ENCODE results near the gene YPEL2. TPM values are rescaled to one million over a fixed set of nuclear protein-coding genes. Genes with fewer than 3 reads are reported as not detected.
"Not testable (repeated sequence)": the region's sequence is repeated elsewhere in the genome, so short reads cannot be mapped to it uniquely, and the experiment has no call there.

The YPEL2 gene
- total and polyA plus RNA-seq, 2 donors (not counting 1 experiment from before 2014, with no cell fraction given): 20.7 to 51.8 TPM

GRCh38 chr17:59310263-59310920, 21.1 kb upstream of the YPEL2 start:
- Histone ChIP-seq H3K36me3 (replicated peaks in 1 of 2; ENCODE audit: control extremely low read depth in 1 of 2, control insufficient read depth in 1 of 2, extremely low read depth in 1 of 2, insufficient read depth in 2 of 2, low read length in 1 of 2) (no peaks in the 10 kb centered on the region), H4K20me1 (ENCODE audit: control insufficient read depth, insufficient read depth, low read length, poor library complexity, severe bottlenecking) (no peaks in the 10 kb centered on the region), H3K27ac (ENCODE audit: low read length in 2 of 2) (no peak overlapping the region), H3K79me2 (ENCODE audit: control insufficient read depth, insufficient read depth, low read length) (no peaks in the 10 kb centered on the region), H3K27me3 (replicated peaks in 1 of 4; ENCODE audit: control extremely low read depth in 1 of 4, control insufficient read depth in 3 of 4, insufficient read depth in 4 of 4, low read length in 3 of 4) (no peaks in the 10 kb centered on the region), H3K9me3 (ENCODE audit: control extremely low read depth in 1 of 3, control insufficient read depth in 2 of 3, insufficient read depth in 1 of 3, low read length in 2 of 3) (no peaks in the 10 kb centered on the region), H3K9ac (ENCODE audit: low read length) (no peak overlapping the region), H3K4me1 (ENCODE audit: control insufficient read depth in 2 of 2, insufficient read depth in 2 of 2, low read length in 2 of 2) (peaks cover 0 to 2% of the 10 kb centered on the region in 2 donors), H3K4me2 (replicated peaks; ENCODE audit: low read depth, low read length, poor library complexity, severe bottlenecking) (no peak overlapping the region), H3K4me3 (ENCODE audit: control extremely low read depth in 1 of 5, extremely low read depth in 1 of 5, insufficient read depth in 1 of 5, low read depth in 2 of 5, low read length in 4 of 5) (no peak overlapping the region), H2AFZ (ENCODE audit: insufficient read depth, low read depth, low read length, poor library complexity, severe bottlenecking) (peak overlapping the region; percentile 24)
- H3K27ac Mint-ChIP-seq: no peak overlapping the region
- H3K27me3 Mint-ChIP-seq: no peaks in the 10 kb centered on the region
- ChIA-PET POLR2A (no interaction called here), CTCF (interaction anchor here (0.7 to 13.1 kb wide), 35 partner anchors 10 to 604 kb away, joined by 3 to 300 read pairs (median 4); partner anchors contain the start of genes DHX40 and YPEL2)
- WGBS (ENCODE audit: insufficient coverage): 96% methylated on average over 5 of the region's 6 CpGs
- ATAC-seq (ENCODE audit: low read depth) (no peak), DNase-seq (no peak)
- no peaks in the 10 kb centered on the region for H3K9me3 Mint-ChIP-seq (ENCODE audit: insufficient read depth)
- H3K4me1 Mint-ChIP-seq: no peaks in the 10 kb centered on the region
- H3K4me3 Mint-ChIP-seq: no peak overlapping the region
- TF ChIP-seq EZH2 (IDR thresholded peaks at IDR 0.05; ENCODE audit: borderline replicate concordance, insufficient read depth, low read depth, low read length, poor library complexity, severe bottlenecking): no peak
- intact Hi-C loops (cut with micrococcal nuclease): no loop called here

- Histone ChIP-seq H3K9ac (ENCODE audit: low read length) (no peak overlapping the region), H3K4me3 (ENCODE audit: control extremely low read depth in 1 of 5, extremely low read depth in 1 of 5, insufficient read depth in 1 of 5, low read depth in 2 of 5, low read length in 4 of 5) (no peak overlapping the region), H3K36me3 (replicated peaks in 1 of 2; ENCODE audit: control extremely low read depth in 1 of 2, control insufficient read depth in 1 of 2, extremely low read depth in 1 of 2, insufficient read depth in 2 of 2, low read length in 1 of 2) (no peaks in the 10 kb centered on the region), H2AFZ (ENCODE audit: insufficient read depth, low read depth, low read length, poor library complexity, severe bottlenecking) (peak overlapping the region; percentile 24), H3K4me2 (replicated peaks; ENCODE audit: low read depth, low read length, poor library complexity, severe bottlenecking) (no peak overlapping the region), H3K9me3 (ENCODE audit: control extremely low read depth in 1 of 3, control insufficient read depth in 2 of 3, insufficient read depth in 1 of 3, low read length in 2 of 3) (no peaks in the 10 kb centered on the region), H3K27me3 (replicated peaks in 1 of 4; ENCODE audit: control extremely low read depth in 1 of 4, control insufficient read depth in 3 of 4, insufficient read depth in 4 of 4, low read length in 3 of 4) (no peaks in the 10 kb centered on the region), H3K4me1 (ENCODE audit: control insufficient read depth in 2 of 2, insufficient read depth in 2 of 2, low read length in 2 of 2) (peaks cover 0 to 2% of the 10 kb centered on the region in 2 donors), H4K20me1 (ENCODE audit: control insufficient read depth, insufficient read depth, low read length, poor library complexity, severe bottlenecking) (no peaks in the 10 kb centered on the region), H3K79me2 (ENCODE audit: control insufficient read depth, insufficient read depth, low read length) (no peaks in the 10 kb centered on the region), H3K27ac (ENCODE audit: low read length in 2 of 2) (no peak overlapping the region)
- H3K27me3 Mint-ChIP-seq: no peaks in the 10 kb centered on the region
- ATAC-seq (ENCODE audit: low read depth): peak; percentile 98
- TF ChIP-seq EZH2 (IDR thresholded peaks at IDR 0.05; ENCODE audit: borderline replicate concordance, insufficient read depth, low read depth, low read length, poor library complexity, severe bottlenecking) (no peak), CTCF (IDR thresholded peaks at IDR 0.05) (peak; percentile 92)
- H3K4me1 Mint-ChIP-seq: no peaks in the 10 kb centered on the region
- POLR2A ChIA-PET: no interaction called here
- peak; percentile 81 for DNase-seq
- no peak overlapping the region for H3K4me3 Mint-ChIP-seq
- no peaks in the 10 kb centered on the region for H3K9me3 Mint-ChIP-seq (ENCODE audit: insufficient read depth)
- no CpG with 5 or more reads among the region's 5 CpGs for WGBS (ENCODE audit: insufficient coverage)
- CTCF ChIA-PET: interaction anchor here (0.6 to 13.1 kb wide), 36 partner anchors 10 to 603 kb away, joined by 3 to 300 read pairs (median 4); partner anchors contain the start of genes DHX40 and YPEL2
- intact Hi-C loops (cut with micrococcal nuclease): loop anchor here (1.0 kb wide), 3 partner anchors 18 to 210 kb away; no protein-coding TSS in a partner anchor
- no peak overlapping the region for H3K27ac Mint-ChIP-seq
Measured at GRCh38 chr17:59311051-59311468, 20.4 kb upstream of the YPEL2 start.

DNA sequence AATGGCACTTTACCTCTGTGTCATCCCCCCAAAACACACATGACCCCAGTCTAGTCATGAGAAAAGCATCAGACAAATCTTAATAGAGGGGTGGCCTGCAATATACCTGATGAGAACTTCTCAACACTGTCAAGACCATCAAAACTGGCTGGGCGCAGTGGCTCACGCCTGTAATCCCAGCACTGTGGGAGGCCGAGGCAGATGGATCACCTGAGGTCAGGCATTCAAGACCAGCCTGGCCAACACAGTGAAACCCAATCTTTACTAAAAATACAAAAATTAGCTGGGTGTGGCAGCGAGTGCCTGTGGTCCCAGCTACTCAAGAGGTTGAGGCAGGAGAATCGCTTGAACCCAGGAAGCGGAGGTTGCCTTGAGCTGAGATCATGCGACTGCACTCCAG, 19.9 kb upstream of the YPEL2 start:
- H3K4me1 Mint-ChIP-seq; H3K4me3 Mint-ChIP-seq; H3K9me3 Mint-ChIP-seq (ENCODE audit: insufficient read depth); DNase-seq; H4K20me1 ChIP-seq (ENCODE audit: control insufficient read depth, insufficient read depth, low read length, poor library complexity, severe bottlenecking); H3K27me3 ChIP-seq (replicated peaks in 1 of 4; ENCODE audit: control extremely low read depth in 1 of 4, control insufficient read depth in 3 of 4, insufficient read depth in 4 of 4, low read length in 3 of 4); H2AFZ ChIP-seq (ENCODE audit: insufficient read depth, low read depth, low read length, poor library complexity, severe bottlenecking); H3K4me2 ChIP-seq (replicated peaks; ENCODE audit: low read depth, low read length, poor library complexity, severe bottlenecking); POLR2A ChIA-PET; H3K27me3 Mint-ChIP-seq; H3K4me3 ChIP-seq (ENCODE audit: control extremely low read depth in 1 of 5, extremely low read depth in 1 of 5, insufficient read depth in 1 of 5, low read depth in 2 of 5, low read length in 4 of 5); H3K36me3 ChIP-seq (replicated peaks in 1 of 2; ENCODE audit: control extremely low read depth in 1 of 2, control insufficient read depth in 1 of 2, extremely low read depth in 1 of 2, insufficient read depth in 2 of 2, low read length in 1 of 2); H3K9ac ChIP-seq (ENCODE audit: low read length); H3K9me3 ChIP-seq (ENCODE audit: control extremely low read depth in 1 of 3, control insufficient read depth in 2 of 3, insufficient read depth in 1 of 3, low read length in 2 of 3); H3K79me2 ChIP-seq (ENCODE audit: control insufficient read depth, insufficient read depth, low read length); ATAC-seq (ENCODE audit: low read depth); H3K4me1 ChIP-seq (ENCODE audit: control insufficient read depth in 2 of 2, insufficient read depth in 2 of 2, low read length in 2 of 2); H3K27ac Mint-ChIP-seq; H3K27ac ChIP-seq (ENCODE audit: low read length in 2 of 2): not testable (repeated sequence)
- 93% methylated on average over 6 of the region's 7 CpGs for WGBS (ENCODE audit: insufficient coverage)
- CTCF ChIA-PET: interaction anchor here (0.6 to 13.1 kb wide), 27 partner anchors 9 to 603 kb away, joined by 3 to 300 read pairs (median 4); partner anchors contain the start of genes DHX40 and YPEL2
- intact Hi-C loops (cut with micrococcal nuclease): loop anchor here (1.0 kb wide), 3 partner anchors 18 to 210 kb away; no protein-coding TSS in a partner anchor

All from B cell (primary cell).